Gastroesophageal sphincter (tissue), 4 donors: ENCODE results near the gene IFIT5. TPM values are rescaled to one million over a fixed set of nuclear protein-coding genes. Genes with fewer than 3 reads are reported as not detected.

Experiments
- ATAC-seq: fragments of 150-250 bp; one replicate; pipeline ENCODE4 v1.9.1; 2016; ENCODE audit warnings: mild to moderate bottlenecking, moderate library complexity
- H3K27ac ChIP-seq, 4 donors: fragments of 200-600 bp; sonication (generic) in 3 of 4; 1 replicate in 3 of 4; 2 replicates in 1 of 4; pipeline ENCODE4 v1.5.1; 2016 to 2019
- H3K27me3 ChIP-seq: fragments of 200-600 bp; sonication (generic); one replicate; pipeline ENCODE4 v1.5.1; 2019
- H3K36me3 ChIP-seq, 2 donors: fragments of 200-600 bp; sonication (generic); one replicate each; pipeline ENCODE4 v1.5.1; 2019; ENCODE audit warnings: control low read depth in 1 of 2
- H3K4me1 ChIP-seq, 3 donors: fragments of 200-600 bp; sonication (generic); 1 replicate in 2 of 3; 2 replicates in 1 of 3; pipeline ENCODE4 v1.5.1; 2016 to 2019; ENCODE audit warnings: control low read depth in 2 of 3
- H3K4me3 ChIP-seq, 2 donors: fragments of 200-600 bp; sonication (generic); one replicate each; pipeline ENCODE4 v1.5.1; 2019; ENCODE audit warnings: mild to moderate bottlenecking in 1 of 2, moderate library complexity in 1 of 2
- H3K9me3 ChIP-seq, 3 donors: fragments of 200-600 bp; sonication (generic); one replicate each; pipeline ENCODE4 v1.5.1; 2017 to 2019; ENCODE audit warnings: control low read depth in 2 of 3
- EP300 ChIP-seq: sonication (generic); formaldehyde crosslinking; IDR thresholded peaks from one replicate; pipeline ENCODE4 v1.6.1; 2017; ENCODE audit warnings: antibody characterized with exemption, mild to moderate bottlenecking
- POLR2A ChIP-seq, 2 donors: fragments of 450-650 bp; IDR thresholded peaks; one replicate each; pipeline ENCODE4 v1.6.1; 2017; ENCODE audit warnings: antibody characterized with exemption in 2 of 2, mild to moderate bottlenecking in 2 of 2, moderate library complexity in 1 of 2
- POLR2AphosphoS5 ChIP-seq: sonication (generic); formaldehyde crosslinking; IDR thresholded peaks from one replicate; pipeline ENCODE4 v1.6.1; 2017; ENCODE audit warnings: antibody characterized with exemption
- WGBS, 2 donors: methylation state at CpG; one replicate each; pipeline ENCODE4 v1.1.5; 2018; ENCODE audit warnings: low coverage in 1 of 2; 5-methylcytosine and 5-hydroxymethylcytosine counted together
- total RNA-seq, 4 donors: library from RNA; depleted of rRNA; stranded (reverse); fragments of >200 nt; gene quantifications; one replicate each; pipeline ENCODE4 v1.1.0, GENCODE V29; 2016
- TF ChIP-seq, protein P1 (sequence below), 4 experiments: fragments of 200-600 bp in 2 of 4; fragments of 450-650 bp in 2 of 4; sonication (generic) in 1 of 4; IDR thresholded peaks; one replicate each; pipeline ENCODE4 v1.5.1; 2017 to 2019; ENCODE audit warnings: antibody characterized with exemption in 4 of 4, mild to moderate bottlenecking in 2 of 4, moderate library complexity in 2 of 4

The IFIT5 gene, protein sequence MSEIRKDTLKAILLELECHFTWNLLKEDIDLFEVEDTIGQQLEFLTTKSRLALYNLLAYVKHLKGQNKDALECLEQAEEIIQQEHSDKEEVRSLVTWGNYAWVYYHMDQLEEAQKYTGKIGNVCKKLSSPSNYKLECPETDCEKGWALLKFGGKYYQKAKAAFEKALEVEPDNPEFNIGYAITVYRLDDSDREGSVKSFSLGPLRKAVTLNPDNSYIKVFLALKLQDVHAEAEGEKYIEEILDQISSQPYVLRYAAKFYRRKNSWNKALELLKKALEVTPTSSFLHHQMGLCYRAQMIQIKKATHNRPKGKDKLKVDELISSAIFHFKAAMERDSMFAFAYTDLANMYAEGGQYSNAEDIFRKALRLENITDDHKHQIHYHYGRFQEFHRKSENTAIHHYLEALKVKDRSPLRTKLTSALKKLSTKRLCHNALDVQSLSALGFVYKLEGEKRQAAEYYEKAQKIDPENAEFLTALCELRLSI
- 10 to 100 TPM; 14.9 to 30.0 (median 27.3) TPM for total RNA-seq

DNA sequence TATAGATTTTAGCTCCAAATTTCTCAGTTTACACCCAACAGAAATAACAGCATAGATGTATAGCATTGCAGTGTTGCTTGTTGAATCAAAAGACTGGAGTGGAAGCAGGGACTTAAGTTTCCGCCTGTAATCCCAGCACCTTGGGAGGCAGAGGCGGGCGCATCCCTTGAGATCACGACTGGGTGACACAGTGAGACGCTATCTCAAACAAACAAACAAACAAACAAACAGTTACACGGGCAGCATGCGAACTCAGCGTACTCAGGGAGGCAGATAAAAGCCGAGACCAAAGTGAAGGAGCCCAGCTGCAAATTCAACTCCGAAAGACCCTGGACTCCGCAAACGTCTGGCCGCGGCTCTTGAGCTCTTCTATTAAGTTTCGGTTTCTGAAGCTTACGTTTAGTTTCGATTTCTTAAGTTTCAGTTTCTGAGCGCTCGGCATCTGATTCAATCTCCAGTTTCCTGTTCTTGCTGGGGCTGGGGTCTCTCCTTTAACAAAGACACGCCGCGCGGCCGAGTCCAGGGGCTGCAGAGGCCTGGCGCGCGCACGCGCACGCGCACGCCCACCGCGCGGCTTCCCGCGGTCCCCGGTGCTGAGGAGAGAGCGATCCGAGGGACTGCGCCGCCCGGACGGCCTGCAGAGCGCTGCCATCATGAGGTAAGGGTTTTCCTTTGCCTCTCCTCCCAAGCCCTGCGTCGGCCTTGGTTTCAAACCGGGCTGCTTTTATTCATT, at the start of gene IFIT5:
Gene IFIT5 (plus strand): TSS at position 423 of the 733 bp plus-strand sequence. CDS start 231 bp downstream, at position 654.
- ATAC-seq, result peak; percentile 91
- H3K4me1 ChIP-seq, result peaks cover 0 to 52% (median 0%) of the 10 kb centered on the region in 3 donors
- no peaks in the 10 kb centered on the region for H3K27me3 ChIP-seq
- WGBS, 2 donors, result 0% methylated on average over 12 to 13 of the region's 48 CpGs
- H3K9me3 ChIP-seq, result no peaks in the 10 kb centered on the region
- H3K4me3 ChIP-seq, result peak within 1 kb of the TSS; percentile 72 to 86
- peak within 1 kb of the TSS; percentile 75 to 96 (median 90) for H3K27ac ChIP-seq
- TF ChIP-seq POLR2AphosphoS5, result peak; percentile 62
- TF ChIP-seq POLR2A (IDR thresholded peaks at IDR 0.05), result peak; percentile 29 to 54
- TF ChIP-seq EP300, result no peak
- TF ChIP-seq, protein P1, sequence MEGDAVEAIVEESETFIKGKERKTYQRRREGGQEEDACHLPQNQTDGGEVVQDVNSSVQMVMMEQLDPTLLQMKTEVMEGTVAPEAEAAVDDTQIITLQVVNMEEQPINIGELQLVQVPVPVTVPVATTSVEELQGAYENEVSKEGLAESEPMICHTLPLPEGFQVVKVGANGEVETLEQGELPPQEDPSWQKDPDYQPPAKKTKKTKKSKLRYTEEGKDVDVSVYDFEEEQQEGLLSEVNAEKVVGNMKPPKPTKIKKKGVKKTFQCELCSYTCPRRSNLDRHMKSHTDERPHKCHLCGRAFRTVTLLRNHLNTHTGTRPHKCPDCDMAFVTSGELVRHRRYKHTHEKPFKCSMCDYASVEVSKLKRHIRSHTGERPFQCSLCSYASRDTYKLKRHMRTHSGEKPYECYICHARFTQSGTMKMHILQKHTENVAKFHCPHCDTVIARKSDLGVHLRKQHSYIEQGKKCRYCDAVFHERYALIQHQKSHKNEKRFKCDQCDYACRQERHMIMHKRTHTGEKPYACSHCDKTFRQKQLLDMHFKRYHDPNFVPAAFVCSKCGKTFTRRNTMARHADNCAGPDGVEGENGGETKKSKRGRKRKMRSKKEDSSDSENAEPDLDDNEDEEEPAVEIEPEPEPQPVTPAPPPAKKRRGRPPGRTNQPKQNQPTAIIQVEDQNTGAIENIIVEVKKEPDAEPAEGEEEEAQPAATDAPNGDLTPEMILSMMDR (IDR thresholded peaks at IDR 0.05), result peak in 1 of 4 experiments; percentile 30
- peaks cover 0 to 15% of the 10 kb centered on the region in 2 donors for H3K36me3 ChIP-seq

GRCh38 chr10:89367529-89367928, 46.8 kb upstream of the IFIT5 start:
- Histone ChIP-seq H3K9me3 (no peaks in the 10 kb centered on the region), H3K36me3 (no peaks in the 10 kb centered on the region), H3K4me3 (no peak overlapping the region), H3K27ac (peak overlapping the region in 3 of 4 donors; percentile 36 to 67 (median 51)), H3K27me3 (no peaks in the 10 kb centered on the region), H3K4me1 (peaks cover 7 to 37% (median 9%) of the 10 kb centered on the region in 3 donors)
- WGBS, 2 donors, result 49 to 58% methylated on average over 3 of the region's 4 CpGs
- ATAC-seq, result peak; percentile 52
- TF ChIP-seq, protein P1 (IDR thresholded peaks at IDR 0.05), result no peak
- peak; percentile 15 for TF ChIP-seq POLR2AphosphoS5

GRCh38 chr10:89368129-89368528, 46.2 kb upstream of the IFIT5 start:
- TF ChIP-seq, protein P1 (IDR thresholded peaks at IDR 0.05), result no peak
- TF ChIP-seq POLR2AphosphoS5, result no peak
- TF ChIP-seq EP300, result no peak
- TF ChIP-seq POLR2A (IDR thresholded peaks at IDR 0.05), result no peak
- Histone ChIP-seq H3K4me3 (no peak overlapping the region), H3K9me3 (no peaks in the 10 kb centered on the region), H3K36me3 (no peaks in the 10 kb centered on the region), H3K27me3 (no peaks in the 10 kb centered on the region), H3K27ac (peak overlapping the region in 3 of 4 donors; percentile 36 to 67 (median 51)), H3K4me1 (peaks cover 7 to 38% (median 9%) of the 10 kb centered on the region in 3 donors)
- no peak for ATAC-seq
- WGBS, 2 donors, result 64 to 100% methylated on average over 1 of the region's 1 CpG

GRCh38 chr10:89369156-89370105, 44.9 kb upstream of the IFIT5 start:
- Histone ChIP-seq H3K36me3 (no peaks in the 10 kb centered on the region), H3K9me3 (no peaks in the 10 kb centered on the region), H3K27ac (peak overlapping the region in 1 of 4 donors; percentile 53), H3K4me3 (no peak overlapping the region), H3K4me1 (peaks cover 16 to 41% (median 18%) of the 10 kb centered on the region in 3 donors), H3K27me3 (no peaks in the 10 kb centered on the region)
- TF ChIP-seq, protein P1 (IDR thresholded peaks at IDR 0.05), result peak; percentile 16 to 46 (median 37)
- no peak for TF ChIP-seq POLR2AphosphoS5
- WGBS, 2 donors, result 53 to 66% methylated on average over 4 to 5 of the region's 5 CpGs
- peak; percentile 23 for ATAC-seq
